Stimulated activated CD4-positive, alpha-beta T cell treated with anti-CD3 and anti-CD28 coated beads, TNF-alpha, amount 100 ng/mL, for 1 hour (primary cell): ENCODE measurements around the gene ERFE.
A peak's percentile ranks its signal among the peaks of the same experiment; 100 is the strongest.
"Not testable (repeated sequence)": the region's sequence is repeated elsewhere in the genome, so short reads cannot be mapped to it uniquely, and the experiment has no call there.

ENCODE experiments used
- DNase-seq, 3 donors: peaks; one replicate each; pipeline ENCODE4 v3.0.0-alpha.2; 2020; ENCODE audit warnings: low read depth in 3 of 3, low spot score in 1 of 3

Gene ERFE, protein sequence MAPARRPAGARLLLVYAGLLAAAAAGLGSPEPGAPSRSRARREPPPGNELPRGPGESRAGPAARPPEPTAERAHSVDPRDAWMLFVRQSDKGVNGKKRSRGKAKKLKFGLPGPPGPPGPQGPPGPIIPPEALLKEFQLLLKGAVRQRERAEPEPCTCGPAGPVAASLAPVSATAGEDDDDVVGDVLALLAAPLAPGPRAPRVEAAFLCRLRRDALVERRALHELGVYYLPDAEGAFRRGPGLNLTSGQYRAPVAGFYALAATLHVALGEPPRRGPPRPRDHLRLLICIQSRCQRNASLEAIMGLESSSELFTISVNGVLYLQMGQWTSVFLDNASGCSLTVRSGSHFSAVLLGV

GRCh38 chr2:238158509-238159070 is at the start of gene ERFE:
TSS of gene ERFE (plus strand) at chr2:238158970. CDS start at chr2:238159008, 38 bp downstream.
- peak in 2 of 3 donors; percentile 13 to 46 for DNase-seq

DNA sequence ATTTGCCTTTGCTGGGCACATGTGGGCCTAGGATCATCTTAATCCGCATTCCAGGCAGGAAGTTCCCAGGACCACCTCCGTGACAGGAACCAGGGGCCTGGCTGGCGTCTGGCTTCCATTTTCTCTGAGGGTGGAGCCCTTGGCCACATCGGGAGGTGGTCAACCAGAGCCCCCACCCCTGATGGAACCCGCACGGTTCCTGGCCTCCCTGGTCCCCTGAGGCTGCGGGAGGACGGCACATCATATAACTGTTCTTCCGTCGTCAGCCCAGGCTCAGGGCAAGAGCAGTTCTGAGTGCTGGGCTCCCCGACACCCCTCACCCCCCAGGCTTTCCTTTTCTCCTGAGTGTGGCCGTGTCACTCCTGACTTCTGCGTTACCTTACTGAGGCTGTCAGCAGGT is 45.2 kb upstream of the ERFE start:
- no peak for DNase-seq

- DNase-seq, result no peak
These were observed 44.4 kb upstream of the ERFE start for GRCh38 chr2:238114331-238114841.

DNA sequence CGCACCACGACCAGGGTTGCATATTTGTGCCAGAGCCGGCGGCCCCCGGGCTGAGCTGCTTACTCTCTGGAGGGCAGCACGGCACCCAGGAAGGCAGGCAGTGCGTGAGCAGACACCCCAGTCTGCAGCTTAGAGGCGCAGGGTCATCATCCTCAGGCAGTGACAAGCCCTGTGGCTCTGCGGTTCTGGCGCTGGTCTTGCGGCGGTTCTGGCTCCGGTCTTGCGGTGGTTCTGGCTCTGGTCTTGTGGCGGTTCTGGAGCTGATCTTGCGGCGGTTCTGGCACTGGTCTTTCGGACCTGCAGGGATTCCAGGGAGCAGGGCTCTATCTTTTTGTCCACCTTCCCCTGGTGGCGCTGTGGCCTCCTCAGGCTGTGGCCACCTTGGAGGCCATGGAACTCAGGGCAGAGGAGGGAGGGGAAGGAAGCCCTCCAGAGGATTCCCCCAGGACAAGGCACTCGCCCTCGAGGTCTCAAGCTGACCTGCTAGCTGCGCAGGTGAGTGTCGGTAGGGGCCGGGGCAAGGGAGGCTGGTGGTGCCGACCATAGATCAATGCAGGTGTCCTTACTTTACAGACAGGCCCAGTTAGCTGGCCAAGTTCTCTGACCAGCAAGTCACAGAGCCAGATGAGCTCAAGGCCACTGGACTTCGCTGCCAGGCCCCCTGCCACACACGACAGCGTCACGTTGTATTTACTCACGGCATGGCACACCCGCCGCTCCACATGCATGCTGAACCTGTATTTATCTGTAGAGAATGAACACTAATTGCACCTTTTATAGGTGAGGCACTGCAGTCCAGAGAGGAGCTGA is 43.7 kb upstream of the ERFE start:
- DNase-seq, result no peak

DNA sequence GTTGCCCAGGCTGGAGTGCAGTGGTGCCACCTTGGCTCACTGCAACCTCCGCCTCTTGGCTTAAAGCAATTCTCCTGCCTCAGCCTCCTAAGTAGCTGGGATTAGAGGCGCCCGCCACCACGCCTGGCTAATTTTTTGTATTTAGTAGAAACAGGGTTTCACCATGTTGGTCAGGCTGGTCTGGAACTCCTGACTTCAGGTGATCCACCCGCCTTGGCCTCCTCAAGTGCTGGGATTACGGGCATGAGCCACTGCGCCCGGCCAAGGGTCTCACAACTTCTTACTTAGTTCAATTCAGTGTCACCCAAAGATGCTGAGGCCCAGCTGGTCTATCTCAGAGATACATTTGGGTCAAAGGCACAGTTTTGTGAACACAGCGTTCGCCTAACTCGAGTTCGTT is 43.1 kb upstream of the ERFE start:
- DNase-seq, result not testable (repeated sequence)

GRCh38 chr2:238116298-238117198 is 42.2 kb upstream of the ERFE start:
- no peak for DNase-seq

- no peak for DNase-seq
These were observed 41.3 kb upstream of the ERFE start for GRCh38 chr2:238117199-238118154.

- DNase-seq, result no peak
These were observed 38.9 kb upstream of the ERFE start for GRCh38 chr2:238119756-238120462.

GRCh38 chr2:238120463-238121298 is 38.1 kb upstream of the ERFE start:
- no peak for DNase-seq

DNA sequence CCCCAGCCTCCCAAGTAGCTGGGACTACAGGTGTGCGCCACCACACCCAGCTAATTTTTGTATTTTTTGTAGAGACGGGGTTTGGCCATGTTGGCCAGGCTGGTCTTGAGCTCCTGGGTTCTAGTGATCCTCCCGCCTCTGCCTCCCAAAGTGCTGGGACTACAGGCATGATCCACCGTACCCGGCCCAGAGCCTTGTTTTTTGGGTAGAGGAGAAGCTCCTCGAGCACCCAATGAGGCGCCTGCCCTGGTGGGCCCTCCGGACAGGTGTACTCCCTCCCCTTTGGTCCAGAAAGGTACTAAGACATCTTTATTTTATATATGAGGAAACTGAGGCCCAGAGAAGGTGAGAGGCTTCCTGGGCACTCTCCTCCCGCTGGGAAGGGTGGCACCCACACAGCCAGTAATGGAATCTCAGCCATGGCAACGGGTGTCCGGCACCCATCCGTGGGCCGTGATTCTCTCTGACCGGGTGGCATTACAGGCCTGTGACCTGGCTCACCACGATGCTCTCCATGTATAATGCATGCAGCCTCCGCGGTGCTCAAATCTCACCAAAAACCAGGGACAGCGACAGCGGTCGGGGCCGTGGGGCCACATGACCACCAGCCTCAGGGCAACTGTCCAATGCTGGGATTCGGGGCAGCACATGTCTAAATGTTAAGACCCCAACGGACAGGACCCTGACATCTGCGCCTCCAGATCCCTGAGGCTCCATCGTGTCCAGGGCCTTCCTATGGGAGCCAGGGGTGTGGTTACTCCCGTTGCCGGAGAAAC is 37.1 kb upstream of the ERFE start:
- no peak for DNase-seq

DNA sequence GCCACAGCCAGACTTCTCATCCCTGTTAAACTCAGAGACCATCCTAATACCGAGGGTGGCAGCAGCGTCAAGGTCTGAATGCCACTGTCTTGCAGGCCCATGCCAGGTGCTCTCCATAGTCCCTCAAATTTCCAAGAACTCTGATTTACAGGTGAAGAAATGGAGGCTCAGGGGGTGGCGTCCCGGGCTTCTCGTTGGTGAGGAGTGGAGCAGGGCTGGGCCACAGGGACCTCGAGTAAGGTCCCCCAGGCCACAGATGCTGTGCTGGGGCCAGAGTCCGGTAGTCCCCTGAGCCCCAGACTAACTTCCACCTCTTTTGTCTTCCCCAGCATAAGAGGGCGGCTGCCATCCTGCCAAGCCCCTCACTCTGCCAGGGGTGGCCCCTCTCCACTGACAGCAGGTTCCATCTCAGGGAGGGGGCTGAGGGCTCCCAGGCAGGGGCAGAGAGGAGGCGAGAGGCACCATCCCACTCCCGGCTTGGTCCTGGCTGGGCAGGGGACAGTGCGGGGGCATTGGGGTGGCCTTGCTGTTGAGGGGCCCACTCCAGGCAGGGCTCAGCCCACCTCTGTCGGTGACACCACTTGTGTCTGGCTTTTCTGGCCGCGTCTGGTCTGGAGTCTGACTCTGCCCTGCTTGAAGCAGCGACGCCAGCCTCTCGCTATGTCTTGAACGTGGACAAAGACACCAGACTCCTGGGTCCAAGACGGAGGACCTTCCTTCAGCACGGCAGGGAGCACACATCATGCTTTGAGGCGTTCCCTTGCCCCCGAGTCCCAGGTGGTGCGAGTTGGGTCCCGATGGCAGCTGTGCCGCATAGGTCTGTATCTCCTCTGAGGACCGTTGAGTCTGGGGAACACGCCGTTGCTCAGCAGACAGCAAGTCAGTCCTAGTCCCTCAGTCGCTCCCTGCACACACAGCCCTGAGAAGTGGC is 36.2 kb upstream of the ERFE start:
- no peak for DNase-seq

GRCh38 chr2:238123218-238123971 is 35.4 kb upstream of the ERFE start:
- DNase-seq, result no peak

- DNase-seq, result no peak
These were observed 34.7 kb upstream of the ERFE start for GRCh38 chr2:238123991-238124470.

- DNase-seq, result no peak
These were observed 34.2 kb upstream of the ERFE start for GRCh38 chr2:238124488-238125126.
